ENCODE measurements around the gene STXBP4. TPM values are rescaled to one million over a fixed set of nuclear protein-coding genes. Genes with fewer than 3 reads are reported as not detected.

STXBP4 gene
- total and polyA plus RNA-seq, 3 donors from 2014 or later = 4.7 to 25.8 (median 19.3) TPM

- H3K27me3 ChIP-seq = no peaks in the 10 kb centered on the region
- no peak overlapping the region for H3K27ac ChIP-seq
- H3K4me3 ChIP-seq = no peak overlapping the region
- H3K9me3 ChIP-seq = no peaks in the 10 kb centered on the region
- no peak for TF ChIP-seq POLR2A (IDR thresholded peaks at IDR 0.05)
- TF ChIP-seq, protein P1, sequence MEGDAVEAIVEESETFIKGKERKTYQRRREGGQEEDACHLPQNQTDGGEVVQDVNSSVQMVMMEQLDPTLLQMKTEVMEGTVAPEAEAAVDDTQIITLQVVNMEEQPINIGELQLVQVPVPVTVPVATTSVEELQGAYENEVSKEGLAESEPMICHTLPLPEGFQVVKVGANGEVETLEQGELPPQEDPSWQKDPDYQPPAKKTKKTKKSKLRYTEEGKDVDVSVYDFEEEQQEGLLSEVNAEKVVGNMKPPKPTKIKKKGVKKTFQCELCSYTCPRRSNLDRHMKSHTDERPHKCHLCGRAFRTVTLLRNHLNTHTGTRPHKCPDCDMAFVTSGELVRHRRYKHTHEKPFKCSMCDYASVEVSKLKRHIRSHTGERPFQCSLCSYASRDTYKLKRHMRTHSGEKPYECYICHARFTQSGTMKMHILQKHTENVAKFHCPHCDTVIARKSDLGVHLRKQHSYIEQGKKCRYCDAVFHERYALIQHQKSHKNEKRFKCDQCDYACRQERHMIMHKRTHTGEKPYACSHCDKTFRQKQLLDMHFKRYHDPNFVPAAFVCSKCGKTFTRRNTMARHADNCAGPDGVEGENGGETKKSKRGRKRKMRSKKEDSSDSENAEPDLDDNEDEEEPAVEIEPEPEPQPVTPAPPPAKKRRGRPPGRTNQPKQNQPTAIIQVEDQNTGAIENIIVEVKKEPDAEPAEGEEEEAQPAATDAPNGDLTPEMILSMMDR (IDR thresholded peaks at IDR 0.05) = no peak
- no peak for DNase-seq
- no peaks in the 10 kb centered on the region for H3K4me1 ChIP-seq
- intact Hi-C loops (cut with DNase I; ENCODE audit: low total_unique reads) = no loop called here
- WGBS, 2 donors = 91 to 94% methylated on average over 6 to 7 of the region's 7 CpGs
- H3K36me3 ChIP-seq (ENCODE audit: low read depth, missing control alignments) = no peaks in the 10 kb centered on the region
Measured at GRCh38 chr17:55160501-55160900, 191.9 kb downstream of the STXBP4 start.

DNA sequence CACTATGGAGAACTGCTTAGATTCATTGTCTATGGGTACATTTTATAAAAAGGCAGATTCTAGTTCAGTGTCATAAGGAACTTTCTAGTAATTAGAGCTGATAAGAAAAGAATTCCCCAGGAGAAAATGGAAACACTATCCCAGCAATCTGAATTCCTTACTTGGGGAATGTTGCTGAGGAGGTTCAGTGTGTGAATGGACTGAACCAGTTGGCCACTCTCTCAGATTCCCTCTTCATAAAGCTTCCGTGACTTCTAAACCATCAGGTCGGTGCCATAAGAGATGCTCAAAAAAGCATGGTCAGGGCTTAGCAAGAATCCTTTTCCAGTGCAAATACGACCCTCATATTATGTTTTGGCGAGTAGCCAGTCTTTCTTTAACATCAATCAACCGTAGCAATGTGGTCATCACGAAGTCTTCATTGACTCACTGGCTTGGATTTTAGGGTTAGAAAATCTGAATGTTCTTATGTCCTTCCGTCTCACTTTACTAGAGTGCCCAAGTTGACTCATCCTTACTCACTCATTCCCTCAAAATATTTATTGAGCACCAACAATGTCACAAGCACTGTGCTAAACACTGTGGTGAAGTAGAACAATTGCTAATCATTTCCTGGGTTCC, 193.5 kb downstream of the STXBP4 start:
- Histone ChIP-seq H3K4me3 (no peak overlapping the region), H3K27me3 (no peaks in the 10 kb centered on the region), H3K4me1 (no peaks in the 10 kb centered on the region), H3K9me3 (no peaks in the 10 kb centered on the region), H3K36me3 (ENCODE audit: low read depth, missing control alignments) (no peaks in the 10 kb centered on the region), H3K27ac (no peak overlapping the region)
- DNase-seq = no peak
- intact Hi-C loops (cut with DNase I; ENCODE audit: low total_unique reads) = no loop called here
- TF ChIP-seq, protein P1 (IDR thresholded peaks at IDR 0.05) = no peak
- TF ChIP-seq POLR2A (IDR thresholded peaks at IDR 0.05) = no peak
- 89 to 92% methylated on average over 7 of the region's 7 CpGs for WGBS, 2 donors

DNA sequence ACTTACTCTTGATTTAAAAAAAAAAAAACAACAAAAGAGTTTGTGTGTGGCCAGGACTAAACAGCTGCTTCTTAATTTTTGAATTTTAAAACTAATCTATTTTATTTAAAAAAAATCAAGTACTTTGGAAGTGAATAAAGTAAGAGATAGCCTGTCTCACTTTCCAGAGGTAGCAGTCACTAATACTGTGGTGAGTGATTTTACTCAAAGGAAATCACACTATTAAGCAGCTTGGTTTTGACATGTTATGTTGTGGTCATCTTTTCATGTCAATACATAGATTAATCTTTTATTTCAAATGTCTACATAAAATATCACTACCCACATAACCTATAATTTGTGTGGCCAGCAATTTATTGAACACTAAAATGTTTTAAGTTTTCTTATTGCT, 194.0 kb downstream of the STXBP4 start:
- Histone ChIP-seq H3K9me3 (no peaks in the 10 kb centered on the region), H3K27me3 (no peaks in the 10 kb centered on the region), H3K4me3 (no peak overlapping the region), H3K27ac (no peak overlapping the region), H3K4me1 (no peaks in the 10 kb centered on the region), H3K36me3 (ENCODE audit: low read depth, missing control alignments) (no peaks in the 10 kb centered on the region)
- no peak for DNase-seq
- TF ChIP-seq, protein P1 (IDR thresholded peaks at IDR 0.05) = no peak
- no peak for TF ChIP-seq POLR2A (IDR thresholded peaks at IDR 0.05)
- intact Hi-C loops (cut with DNase I; ENCODE audit: low total_unique reads) = no loop called here

DNA sequence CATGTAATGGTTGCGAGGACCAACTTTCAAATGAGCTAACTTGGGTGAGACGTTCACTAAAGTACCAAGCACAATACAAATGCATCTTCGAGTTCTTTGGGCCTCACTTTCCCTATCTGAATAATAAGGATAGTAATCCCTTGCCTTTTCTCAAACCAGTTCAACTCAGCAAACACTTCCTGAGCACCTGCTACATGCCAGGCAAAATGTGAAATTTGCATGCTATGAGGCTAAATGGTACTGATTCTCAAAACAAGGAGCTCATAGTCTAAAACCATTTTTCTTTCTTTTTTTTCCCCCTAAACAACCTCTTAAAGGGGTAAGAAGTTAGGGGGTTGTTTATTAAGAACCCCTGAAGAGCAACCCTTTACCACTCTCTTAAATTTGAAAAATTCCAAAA, 194.8 kb downstream of the STXBP4 start:
- 82 to 92% methylated on average over 3 of the region's 3 CpGs for WGBS, 2 donors
- H3K9me3 ChIP-seq = no peaks in the 10 kb centered on the region
- H3K27me3 ChIP-seq = no peaks in the 10 kb centered on the region
- H3K36me3 ChIP-seq (ENCODE audit: low read depth, missing control alignments) = no peaks in the 10 kb centered on the region
- intact Hi-C loops (cut with DNase I; ENCODE audit: low total_unique reads) = no loop called here
- no peak for TF ChIP-seq POLR2A (IDR thresholded peaks at IDR 0.05)
- TF ChIP-seq, protein P1 (IDR thresholded peaks at IDR 0.05) = no peak
- H3K27ac ChIP-seq = no peak overlapping the region
- H3K4me1 ChIP-seq = no peaks in the 10 kb centered on the region
- no peak for DNase-seq
- no peak overlapping the region for H3K4me3 ChIP-seq

- intact Hi-C loops (cut with DNase I; ENCODE audit: low total_unique reads) = no loop called here
- no peak for DNase-seq
- Histone ChIP-seq H3K4me1 (no peaks in the 10 kb centered on the region), H3K9me3 (no peaks in the 10 kb centered on the region), H3K4me3 (no peak overlapping the region), H3K36me3 (ENCODE audit: low read depth, missing control alignments) (no peaks in the 10 kb centered on the region), H3K27me3 (no peaks in the 10 kb centered on the region), H3K27ac (no peak overlapping the region)
- 84 to 91% methylated on average over 2 of the region's 2 CpGs for WGBS, 2 donors
- TF ChIP-seq, protein P1 (IDR thresholded peaks at IDR 0.05) = no peak
- TF ChIP-seq POLR2A (IDR thresholded peaks at IDR 0.05) = no peak
Measured at GRCh38 chr17:55166506-55166905, 197.9 kb downstream of the STXBP4 start.
